ENCODE measurements around the gene COX6A2.
A peak's percentile ranks its signal among the peaks of the same experiment; 100 is the strongest.
"Not testable (repeated sequence)": the region's sequence is repeated elsewhere in the genome, so short reads cannot be mapped to it uniquely, and the experiment has no call there.

Gene COX6A2

GRCh38 chr16:31456988-31457360, 28.8 kb upstream of the COX6A2 start:
- Histone ChIP-seq H3K36me3 (ENCODE audit: insufficient read depth, low read length) (no peaks in the 10 kb centered on the region; the same call in 1 of the 2 replicates), H3K9ac (ENCODE audit: low read depth, low read length) (no peak overlapping the region), H3K9me3 (ENCODE audit: control insufficient read depth, insufficient read depth, low read length) (no peaks in the 10 kb centered on the region), H3K4me1 (ENCODE audit: insufficient read depth, low read length) (peaks cover 21% of the 10 kb centered on the region)

GRCh38 chr16:31455601-31456314, 27.6 kb upstream of the COX6A2 start:
- H3K36me3 ChIP-seq (ENCODE audit: insufficient read depth, low read length), result no peaks in the 10 kb centered on the region; the same call in 1 of the 2 replicates
- no peaks in the 10 kb centered on the region for H3K9me3 ChIP-seq (ENCODE audit: control insufficient read depth, insufficient read depth, low read length)
- H3K9ac ChIP-seq (ENCODE audit: low read depth, low read length), result no peak overlapping the region
- H3K4me1 ChIP-seq (ENCODE audit: insufficient read depth, low read length), result peaks cover 23% of the 10 kb centered on the region

GRCh38 chr16:31453255-31454204, 25.4 kb upstream of the COX6A2 start:
- H3K9ac ChIP-seq (ENCODE audit: low read depth, low read length), result no peak overlapping the region; the same call in 1 of the 2 replicates
- no peaks in the 10 kb centered on the region; the same call in 1 of the 2 replicates for H3K36me3 ChIP-seq (ENCODE audit: insufficient read depth, low read length)
- peaks cover 23% of the 10 kb centered on the region for H3K4me1 ChIP-seq (ENCODE audit: insufficient read depth, low read length)
- no peaks in the 10 kb centered on the region for H3K9me3 ChIP-seq (ENCODE audit: control insufficient read depth, insufficient read depth, low read length)

GRCh38 chr16:31452631-31453106, 24.5 kb upstream of the COX6A2 start:
- no peaks in the 10 kb centered on the region; the same call in 1 of the 2 replicates for H3K36me3 ChIP-seq (ENCODE audit: insufficient read depth, low read length)
- no peaks in the 10 kb centered on the region for H3K9me3 ChIP-seq (ENCODE audit: control insufficient read depth, insufficient read depth, low read length)
- no peak overlapping the region for H3K9ac ChIP-seq (ENCODE audit: low read depth, low read length)
- H3K4me1 ChIP-seq (ENCODE audit: insufficient read depth, low read length), result peaks cover 23% of the 10 kb centered on the region

GRCh38 chr16:31451681-31452351, 23.7 kb upstream of the COX6A2 start:
- H3K36me3 ChIP-seq (ENCODE audit: insufficient read depth, low read length), result no peaks in the 10 kb centered on the region; the same call in 1 of the 2 replicates
- H3K4me1 ChIP-seq (ENCODE audit: insufficient read depth, low read length), result peaks cover 23% of the 10 kb centered on the region
- no peak overlapping the region for H3K9ac ChIP-seq (ENCODE audit: low read depth, low read length)

GRCh38 chr16:31451201-31451600, 23.0 kb upstream of the COX6A2 start:
- peaks cover 23% of the 10 kb centered on the region for H3K4me1 ChIP-seq (ENCODE audit: insufficient read depth, low read length)

More at GRCh38 chr16:31451681-31452351, 23.7 kb upstream of the COX6A2 start:
- H3K9me3 ChIP-seq (ENCODE audit: control insufficient read depth, insufficient read depth, low read length), result no peaks in the 10 kb centered on the region

GRCh38 chr16:31445931-31446330, 17.8 kb upstream of the COX6A2 start:
- H3K9me3 ChIP-seq (ENCODE audit: control insufficient read depth, insufficient read depth, low read length); H3K36me3 ChIP-seq (ENCODE audit: insufficient read depth, low read length); H3K9ac ChIP-seq (ENCODE audit: low read depth, low read length); H3K4me1 ChIP-seq (ENCODE audit: insufficient read depth, low read length): not testable (repeated sequence)

More at GRCh38 chr16:31451201-31451600, 23.0 kb upstream of the COX6A2 start:
- Histone ChIP-seq H3K36me3 (ENCODE audit: insufficient read depth, low read length) (no peaks in the 10 kb centered on the region; the same call in 1 of the 2 replicates), H3K9me3 (ENCODE audit: control insufficient read depth, insufficient read depth, low read length) (no peaks in the 10 kb centered on the region), H3K9ac (ENCODE audit: low read depth, low read length) (no peak overlapping the region)

- Histone ChIP-seq H3K9me3 (ENCODE audit: control insufficient read depth, insufficient read depth, low read length) (no peaks in the 10 kb centered on the region), H3K36me3 (ENCODE audit: insufficient read depth, low read length) (no peaks in the 10 kb centered on the region), H3K4me1 (ENCODE audit: insufficient read depth, low read length) (peaks cover 3% of the 10 kb centered on the region; the same call in 1 of the 2 replicates), H3K9ac (ENCODE audit: low read depth, low read length) (peak overlapping the region; percentile 90; the same call in 1 of the 2 replicates)
Measured at GRCh38 chr16:31441956-31442355, 13.8 kb upstream of the COX6A2 start.

- H3K9me3 ChIP-seq (ENCODE audit: control insufficient read depth, insufficient read depth, low read length), result no peaks in the 10 kb centered on the region
- no peak overlapping the region for H3K9ac ChIP-seq (ENCODE audit: low read depth, low read length)
- peaks cover 3% of the 10 kb centered on the region; the same call in 1 of the 2 replicates for H3K4me1 ChIP-seq (ENCODE audit: insufficient read depth, low read length)
- no peaks in the 10 kb centered on the region for H3K36me3 ChIP-seq (ENCODE audit: insufficient read depth, low read length)
Measured at GRCh38 chr16:31440516-31441184, 12.5 kb upstream of the COX6A2 start.

GRCh38 chr16:31439519-31439918, 11.4 kb upstream of the COX6A2 start:
- H3K36me3 ChIP-seq (ENCODE audit: insufficient read depth, low read length), result no peaks in the 10 kb centered on the region
- H3K9ac ChIP-seq (ENCODE audit: low read depth, low read length), result no peak overlapping the region
- H3K4me1 ChIP-seq (ENCODE audit: insufficient read depth, low read length), result peaks cover 3% of the 10 kb centered on the region; the same call in 1 of the 2 replicates
- no peaks in the 10 kb centered on the region for H3K9me3 ChIP-seq (ENCODE audit: control insufficient read depth, insufficient read depth, low read length)

- H3K9me3 ChIP-seq (ENCODE audit: control insufficient read depth, insufficient read depth, low read length); H3K4me1 ChIP-seq (ENCODE audit: insufficient read depth, low read length); H3K36me3 ChIP-seq (ENCODE audit: insufficient read depth, low read length); H3K9ac ChIP-seq (ENCODE audit: low read depth, low read length): not testable (repeated sequence)
Measured at GRCh38 chr16:31439023-31439422, 10.9 kb upstream of the COX6A2 start.

- peaks cover 3% of the 10 kb centered on the region; the same call in 1 of the 2 replicates for H3K4me1 ChIP-seq (ENCODE audit: insufficient read depth, low read length)
- H3K9ac ChIP-seq (ENCODE audit: low read depth, low read length), result no peak overlapping the region
- no peaks in the 10 kb centered on the region for H3K36me3 ChIP-seq (ENCODE audit: insufficient read depth, low read length)
- H3K9me3 ChIP-seq (ENCODE audit: control insufficient read depth, insufficient read depth, low read length), result no peaks in the 10 kb centered on the region
Measured at GRCh38 chr16:31438414-31438813, 10.3 kb upstream of the COX6A2 start.

- Histone ChIP-seq H3K9ac (ENCODE audit: low read depth, low read length) (peak overlapping the region; percentile 30; the same call in 1 of the 2 replicates), H3K4me1 (ENCODE audit: insufficient read depth, low read length) (peaks cover 3% of the 10 kb centered on the region; the same call in 1 of the 2 replicates), H3K9me3 (ENCODE audit: control insufficient read depth, insufficient read depth, low read length) (no peaks in the 10 kb centered on the region), H3K36me3 (ENCODE audit: insufficient read depth, low read length) (no peaks in the 10 kb centered on the region)
Measured at GRCh38 chr16:31436221-31437045, 8.3 kb upstream of the COX6A2 start.
